A549 treated with dexamethasone at 1 μM for 4 hours (cell line): Measurements from ENCODE around the gene MUC12. TPM values are rescaled to one million over a fixed set of nuclear protein-coding genes. Genes with fewer than 3 reads are reported as not detected.

Experiments
- total RNA-seq: library from RNA; stranded (reverse); fragments of 200-300 nt; extraction: Qiagen RNA extraction; gene quantifications from 5 replicates; pipeline ENCODE4 v1.2.3, GENCODE V29; 2022

Gene MUC12
- total RNA-seq = 13.7 to 18.6 TPM (median 16.4 TPM) in 5 replicates

DNA sequence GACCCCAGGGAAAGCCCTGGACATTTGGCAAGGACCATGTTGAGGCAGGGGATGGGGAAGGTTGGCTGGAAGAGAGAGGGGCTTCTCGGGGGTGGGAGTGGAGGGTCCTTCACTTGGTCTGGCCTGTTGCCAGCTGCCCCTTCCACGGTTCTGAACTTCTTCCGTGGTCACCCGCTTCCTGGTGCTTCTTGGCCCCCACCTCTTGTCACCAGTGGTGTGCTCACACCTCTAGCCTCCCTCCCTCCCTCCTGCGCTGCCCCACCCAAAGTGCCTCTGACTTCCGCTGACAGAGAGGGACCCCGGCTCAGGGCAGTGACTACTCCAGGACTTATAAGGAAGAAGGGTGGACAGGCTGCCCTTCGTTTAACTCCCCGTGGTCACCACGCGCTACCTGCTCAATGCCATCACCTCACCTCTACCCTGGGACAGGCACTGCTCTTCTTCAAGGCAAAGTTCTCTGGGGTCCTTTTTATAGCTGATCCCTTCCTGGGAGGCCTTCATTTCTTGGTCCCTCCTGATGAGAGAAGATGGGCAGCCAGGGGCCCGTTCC lies at the start of gene MUC12:
Gene MUC12, plus strand, starts transcription at position 500 of the 550 bp plus-strand sequence. CDS start 58 bp downstream, outside the sequence.

GRCh38 chr7:100949227-100949932 lies 20.0 kb upstream of the MUC12 start, which contains the start of gene MUC3A:
MUC3A (plus strand) TSS chr7:100949534; CDS start chr7:100949625, 91 bp downstream.

Other genes with a start within 250 kb of the MUC12 start
- 0.06 TPM in 1 of 5 replicates, not detected in the others for gene EPO, start 249.1 kb upstream of the MUC12 start, total RNA-seq
- gene ZAN, start 236.0 kb upstream of the MUC12 start, total RNA-seq = not detected in 5 replicates
- gene EPHB4, start 142.0 kb upstream of the MUC12 start, total RNA-seq = 31.6 to 48.8 TPM (median 47.8 TPM) in 5 replicates
- gene SLC12A9, start 116.9 kb upstream of the MUC12 start, total RNA-seq = 10.0 to 15.5 TPM (median 12.9 TPM) in 5 replicates
- gene TRIP6, start 102.2 kb upstream of the MUC12 start, total RNA-seq = 38.6 to 50.0 TPM (median 46.4 TPM) in 5 replicates
- 107 to 156 TPM (median 148 TPM) in 5 replicates for gene SRRT, start 94.5 kb upstream of the MUC12 start, total RNA-seq
- gene UFSP1, start 79.8 kb upstream of the MUC12 start, total RNA-seq = 3.9 to 6.1 TPM (median 4.5 TPM) in 5 replicates
- 1.6 to 3.3 TPM (median 2.6 TPM) in 5 replicates for gene ACHE, start 73.7 kb upstream of the MUC12 start, total RNA-seq
- gene MUC3A, start 20.0 kb upstream of the MUC12 start, total RNA-seq = 13.2 to 27.0 TPM (median 23.2 TPM) in 5 replicates
- 0.02 to 0.14 TPM (median 0.03 TPM) in 5 replicates for gene MUC17, start 50.5 kb downstream of the MUC12 start, total RNA-seq
- 9.8 to 19.3 TPM (median 17.2 TPM) in 5 replicates for gene TRIM56, start 115.9 kb downstream of the MUC12 start, total RNA-seq
- 1,539 to 2,200 TPM (median 1,878 TPM) in 5 replicates for gene SERPINE1, start 157.5 kb downstream of the MUC12 start, total RNA-seq
- gene AP1S1, start 184.9 kb downstream of the MUC12 start, total RNA-seq = 124 to 149 TPM (median 129 TPM) in 5 replicates
- 9.7 to 28.7 TPM (median 20.3 TPM) in 5 replicates for gene VGF, start 196.0 kb downstream of the MUC12 start, total RNA-seq
- 0.09 to 0.21 TPM (median 0.12 TPM) in 5 replicates for gene NAT16, start 210.7 kb downstream of the MUC12 start, total RNA-seq
- gene MOGAT3, start 231.5 kb downstream of the MUC12 start, total RNA-seq = 0.20 TPM in 1 of 5 replicates, not detected in the others
- gene PLOD3, start 248.0 kb downstream of the MUC12 start, total RNA-seq = 66.2 to 92.5 TPM (median 87.1 TPM) in 5 replicates
- 67.6 to 90.3 TPM (median 82.7 TPM) in 5 replicates for gene ZNHIT1, start 248.6 kb downstream of the MUC12 start, total RNA-seq